ENCODE data around the gene RAB11FIP5.

DNA sequence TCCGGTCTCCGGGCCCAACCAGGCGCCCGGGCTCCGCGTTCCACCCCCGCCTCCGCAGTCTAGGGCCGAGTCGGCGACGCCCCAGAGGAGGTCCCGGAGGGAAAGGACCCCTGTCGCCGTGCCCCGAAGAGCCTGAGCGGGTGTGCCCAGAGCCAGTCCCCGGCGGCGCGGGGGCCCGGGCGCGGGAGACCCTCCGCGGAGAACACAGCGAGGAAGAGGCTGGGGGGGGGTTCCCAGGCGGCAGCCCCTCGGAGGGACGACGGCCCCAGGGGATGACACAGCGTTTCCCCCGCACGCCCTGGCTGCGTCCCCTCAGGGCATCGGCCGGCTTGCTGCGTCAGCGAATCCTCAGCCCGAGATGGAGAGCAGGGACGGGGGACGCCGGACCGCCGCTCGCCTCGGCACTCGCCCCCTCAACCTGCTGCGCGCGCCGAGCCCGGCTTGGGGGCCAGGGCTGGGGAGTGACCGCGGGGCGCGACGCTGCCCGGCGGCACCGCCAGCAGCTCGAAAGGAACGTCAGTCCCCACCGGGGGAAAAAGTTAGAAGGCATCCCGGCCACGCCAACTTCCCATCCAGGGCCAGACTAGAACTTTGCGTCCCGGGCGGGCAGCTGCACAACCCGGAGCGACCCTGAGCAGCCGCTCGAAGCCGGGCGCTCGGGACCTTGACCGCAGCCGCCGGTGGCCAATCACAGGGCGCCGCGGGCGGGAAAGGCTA lies 41.9 kb downstream of the RAB11FIP5 start:
- TF ChIP-seq OSR1 (CRISPR knock-in tag; IDR thresholded peaks at IDR 0.05) (no peak), SNAI2 (CRISPR knock-in tag; IDR thresholded peaks at IDR 0.05) (no peak)
- TF ChIP-seq, protein P1, sequence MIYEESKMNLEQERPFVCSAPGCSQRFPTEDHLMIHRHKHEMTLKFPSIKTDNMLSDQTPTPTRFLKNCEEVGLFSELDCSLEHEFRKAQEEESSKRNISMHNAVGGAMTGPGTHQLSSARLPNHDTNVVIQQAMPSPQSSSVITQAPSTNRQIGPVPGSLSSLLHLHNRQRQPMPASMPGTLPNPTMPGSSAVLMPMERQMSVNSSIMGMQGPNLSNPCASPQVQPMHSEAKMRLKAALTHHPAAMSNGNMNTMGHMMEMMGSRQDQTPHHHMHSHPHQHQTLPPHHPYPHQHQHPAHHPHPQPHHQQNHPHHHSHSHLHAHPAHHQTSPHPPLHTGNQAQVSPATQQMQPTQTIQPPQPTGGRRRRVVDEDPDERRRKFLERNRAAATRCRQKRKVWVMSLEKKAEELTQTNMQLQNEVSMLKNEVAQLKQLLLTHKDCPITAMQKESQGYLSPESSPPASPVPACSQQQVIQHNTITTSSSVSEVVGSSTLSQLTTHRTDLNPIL (CRISPR knock-in tag; IDR thresholded peaks at IDR 0.05; ENCODE audit: low read depth): no peak
- TF ChIP-seq, protein P2, sequence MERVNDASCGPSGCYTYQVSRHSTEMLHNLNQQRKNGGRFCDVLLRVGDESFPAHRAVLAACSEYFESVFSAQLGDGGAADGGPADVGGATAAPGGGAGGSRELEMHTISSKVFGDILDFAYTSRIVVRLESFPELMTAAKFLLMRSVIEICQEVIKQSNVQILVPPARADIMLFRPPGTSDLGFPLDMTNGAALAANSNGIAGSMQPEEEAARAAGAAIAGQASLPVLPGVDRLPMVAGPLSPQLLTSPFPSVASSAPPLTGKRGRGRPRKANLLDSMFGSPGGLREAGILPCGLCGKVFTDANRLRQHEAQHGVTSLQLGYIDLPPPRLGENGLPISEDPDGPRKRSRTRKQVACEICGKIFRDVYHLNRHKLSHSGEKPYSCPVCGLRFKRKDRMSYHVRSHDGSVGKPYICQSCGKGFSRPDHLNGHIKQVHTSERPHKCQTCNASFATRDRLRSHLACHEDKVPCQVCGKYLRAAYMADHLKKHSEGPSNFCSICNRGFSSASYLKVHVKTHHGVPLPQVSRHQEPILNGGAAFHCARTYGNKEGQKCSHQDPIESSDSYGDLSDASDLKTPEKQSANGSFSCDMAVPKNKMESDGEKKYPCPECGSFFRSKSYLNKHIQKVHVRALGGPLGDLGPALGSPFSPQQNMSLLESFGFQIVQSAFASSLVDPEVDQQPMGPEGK (CRISPR knock-in tag; IDR thresholded peaks at IDR 0.05; ENCODE audit: borderline replicate concordance): no peak
- TF ChIP-seq, protein P3, sequence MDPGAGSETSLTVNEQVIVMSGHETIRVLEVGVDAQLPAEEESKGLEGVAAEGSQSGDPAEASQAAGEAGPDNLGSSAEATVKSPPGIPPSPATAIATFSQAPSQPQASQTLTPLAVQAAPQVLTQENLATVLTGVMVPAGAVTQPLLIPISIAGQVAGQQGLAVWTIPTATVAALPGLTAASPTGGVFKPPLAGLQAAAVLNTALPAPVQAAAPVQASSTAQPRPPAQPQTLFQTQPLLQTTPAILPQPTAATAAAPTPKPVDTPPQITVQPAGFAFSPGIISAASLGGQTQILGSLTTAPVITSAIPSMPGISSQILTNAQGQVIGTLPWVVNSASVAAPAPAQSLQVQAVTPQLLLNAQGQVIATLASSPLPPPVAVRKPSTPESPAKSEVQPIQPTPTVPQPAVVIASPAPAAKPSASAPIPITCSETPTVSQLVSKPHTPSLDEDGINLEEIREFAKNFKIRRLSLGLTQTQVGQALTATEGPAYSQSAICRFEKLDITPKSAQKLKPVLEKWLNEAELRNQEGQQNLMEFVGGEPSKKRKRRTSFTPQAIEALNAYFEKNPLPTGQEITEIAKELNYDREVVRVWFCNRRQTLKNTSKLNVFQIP (CRISPR knock-in tag; IDR thresholded peaks at IDR 0.05; ENCODE audit: borderline replicate concordance, low read depth): no peak
